Activated B cell treated with CpG ODN at 0.5 μM for 24 hours (primary cell): ENCODE data around the gene FMO3. TPM values are rescaled to one million over a fixed set of nuclear protein-coding genes. Genes with fewer than 3 reads are reported as not detected.

Experiments used
- ATAC-seq: fragments of 200-7000 bp; cut with Tn5 transposase; one replicate; pipeline ENCODE4 v1.10.0; 2021; ENCODE audit warnings: low read depth, mild to moderate bottlenecking, moderate library complexity
- CTCF ChIA-PET: fragments of 350-600 bp; sonication (Branson Sonifier 250); formaldehyde crosslinking; loops from one replicate; lab custom pipeline; 2021; ENCODE audit warnings: antibody characterized with exemption; lab: Charles Lee
- POLR2A ChIA-PET: fragments of 350-600 bp; sonication (Branson Sonifier 250); formaldehyde crosslinking; loops from one replicate; lab custom pipeline; 2021; ENCODE audit warnings: antibody characterized with exemption; lab: Charles Lee
- DNase-seq: peaks from one replicate; pipeline ENCODE4 v3.0.0; 2022
- H3K27ac Mint-ChIP-seq: one replicate; pipeline ENCODE4 v1.8.0; 2020; ENCODE audit warnings: mixed read lengths
- H3K27me3 Mint-ChIP-seq: one replicate; pipeline ENCODE4 v1.8.0; 2021; ENCODE audit warnings: mixed read lengths
- H3K36me3 Mint-ChIP-seq: one replicate; pipeline ENCODE4 v1.8.0; 2021; ENCODE audit warnings: low read depth, mixed read lengths
- H3K4me1 Mint-ChIP-seq: one replicate; pipeline ENCODE4 v1.8.0; 2021; ENCODE audit warnings: mixed read lengths
- H3K4me3 Mint-ChIP-seq: one replicate; pipeline ENCODE4 v1.8.0; 2020; ENCODE audit warnings: mild to moderate bottlenecking, mixed read lengths
- H3K9me3 Mint-ChIP-seq: one replicate; pipeline ENCODE4 v1.8.0; 2020; ENCODE audit warnings: mixed read lengths
- intact Hi-C: fragments of 100-400 bp; cut with micrococcal nuclease; formaldehyde crosslinking; loops from one replicate; pipeline ENCODE4 v1.15.1; 2024
- total RNA-seq: library from RNA; stranded (reverse); gene quantifications from 2 replicates; pipeline ENCODE4 v1.2.3, GENCODE V29; 2022
- TF ChIP-seq, protein P1 (sequence below): fragments of 200-600 bp; IDR thresholded peaks from one replicate; pipeline ENCODE4 v1.8.0; 2022; ENCODE audit warnings: antibody characterized with exemption, mild to moderate bottlenecking

FMO3 gene
- total RNA-seq, 1 donor from 2014 or later: not detected

DNA sequence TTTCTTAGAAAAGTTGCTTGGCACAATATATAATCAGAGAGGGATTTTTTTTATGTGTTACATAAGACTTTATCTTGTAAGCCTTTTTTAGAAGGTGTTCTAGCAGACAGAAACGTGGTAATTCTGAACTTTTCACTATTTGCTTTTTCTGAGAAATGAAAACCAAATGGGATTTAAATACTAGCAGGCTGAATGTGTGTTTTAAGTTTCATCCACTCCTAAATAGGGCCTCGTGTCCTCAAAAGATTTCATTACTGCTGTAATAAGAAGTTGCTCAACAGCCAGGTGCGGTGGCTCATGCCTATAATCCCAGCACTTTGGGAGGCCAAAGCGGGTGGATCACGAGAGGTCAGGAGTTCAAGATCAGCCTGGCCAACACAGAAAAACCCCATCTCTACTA is 49.7 kb downstream of the FMO3 start:
- DNase-seq (no peak), ATAC-seq (no peak)
- H3K4me3 Mint-ChIP-seq: no peak overlapping the region
- ChIA-PET POLR2A (no interaction called here), CTCF (no interaction called here)
- no peaks in the 10 kb centered on the region for H3K36me3 Mint-ChIP-seq
- no peaks in the 10 kb centered on the region for H3K4me1 Mint-ChIP-seq
- no peak overlapping the region for H3K27ac Mint-ChIP-seq
- TF ChIP-seq, protein P1, sequence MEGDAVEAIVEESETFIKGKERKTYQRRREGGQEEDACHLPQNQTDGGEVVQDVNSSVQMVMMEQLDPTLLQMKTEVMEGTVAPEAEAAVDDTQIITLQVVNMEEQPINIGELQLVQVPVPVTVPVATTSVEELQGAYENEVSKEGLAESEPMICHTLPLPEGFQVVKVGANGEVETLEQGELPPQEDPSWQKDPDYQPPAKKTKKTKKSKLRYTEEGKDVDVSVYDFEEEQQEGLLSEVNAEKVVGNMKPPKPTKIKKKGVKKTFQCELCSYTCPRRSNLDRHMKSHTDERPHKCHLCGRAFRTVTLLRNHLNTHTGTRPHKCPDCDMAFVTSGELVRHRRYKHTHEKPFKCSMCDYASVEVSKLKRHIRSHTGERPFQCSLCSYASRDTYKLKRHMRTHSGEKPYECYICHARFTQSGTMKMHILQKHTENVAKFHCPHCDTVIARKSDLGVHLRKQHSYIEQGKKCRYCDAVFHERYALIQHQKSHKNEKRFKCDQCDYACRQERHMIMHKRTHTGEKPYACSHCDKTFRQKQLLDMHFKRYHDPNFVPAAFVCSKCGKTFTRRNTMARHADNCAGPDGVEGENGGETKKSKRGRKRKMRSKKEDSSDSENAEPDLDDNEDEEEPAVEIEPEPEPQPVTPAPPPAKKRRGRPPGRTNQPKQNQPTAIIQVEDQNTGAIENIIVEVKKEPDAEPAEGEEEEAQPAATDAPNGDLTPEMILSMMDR: no peak
- peaks cover 10% of the 10 kb centered on the region for H3K27me3 Mint-ChIP-seq
- intact Hi-C loops: no loop called here
- H3K9me3 Mint-ChIP-seq: no peaks in the 10 kb centered on the region

GRCh38 chr1:171140956-171141687 is 50.4 kb downstream of the FMO3 start:
- Mint-ChIP-seq H3K9me3 (no peaks in the 10 kb centered on the region), H3K27ac (no peak overlapping the region), H3K36me3 (no peaks in the 10 kb centered on the region), H3K4me3 (no peak overlapping the region), H3K27me3 (peaks cover 10% of the 10 kb centered on the region), H3K4me1 (no peaks in the 10 kb centered on the region)
- ChIA-PET POLR2A (no interaction called here), CTCF (no interaction called here)
- ATAC-seq (no peak), DNase-seq (no peak)
- TF ChIP-seq, protein P1: no peak
- intact Hi-C loops: no loop called here

DNA sequence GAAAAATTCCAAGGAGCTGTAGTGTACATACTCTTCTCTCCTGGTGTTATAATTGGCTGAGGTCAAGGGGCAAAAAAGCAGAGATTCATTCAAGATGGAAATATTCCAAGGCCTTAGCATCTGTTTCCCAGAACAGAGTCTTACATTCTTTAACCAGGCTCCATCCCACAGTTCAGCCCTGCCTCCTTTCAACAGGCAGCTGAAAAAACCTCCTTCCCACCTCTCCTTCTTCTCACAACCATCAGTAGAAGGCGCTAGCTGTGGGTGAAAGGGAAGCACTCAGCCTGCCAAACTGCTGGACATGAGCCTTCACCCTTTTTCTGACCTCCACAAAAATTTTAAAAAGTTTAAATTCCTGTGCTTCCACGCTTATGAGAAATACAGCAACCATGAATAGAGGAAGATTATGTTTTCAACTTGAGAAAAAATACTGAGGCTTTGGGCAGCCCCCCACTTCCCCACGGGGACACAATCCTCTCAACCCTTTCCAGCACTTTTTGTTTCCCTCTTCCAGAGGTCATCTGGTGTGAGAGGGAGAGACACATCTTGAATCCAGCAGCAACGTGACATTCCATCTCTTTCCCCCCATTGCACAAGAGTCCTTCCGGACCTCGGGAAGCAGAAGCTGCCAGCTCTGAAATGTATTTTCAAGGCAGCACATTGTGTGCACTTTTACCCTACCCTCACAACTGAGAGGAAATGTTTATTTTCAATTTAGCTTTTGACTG is 51.1 kb downstream of the FMO3 start:
- DNase-seq (no peak), ATAC-seq (no peak)
- intact Hi-C loops: no loop called here
- Mint-ChIP-seq H3K27ac (no peak overlapping the region), H3K9me3 (no peaks in the 10 kb centered on the region), H3K36me3 (no peaks in the 10 kb centered on the region), H3K27me3 (peaks cover 10% of the 10 kb centered on the region), H3K4me3 (no peak overlapping the region), H3K4me1 (no peaks in the 10 kb centered on the region)
- CTCF ChIA-PET: no interaction called here
- TF ChIP-seq, protein P1: no peak
- POLR2A ChIA-PET: no interaction called here

GRCh38 chr1:171142416-171143385 is 52.0 kb downstream of the FMO3 start:
- no peak for ATAC-seq
- Mint-ChIP-seq H3K36me3 (no peaks in the 10 kb centered on the region), H3K9me3 (no peaks in the 10 kb centered on the region), H3K4me3 (no peak overlapping the region), H3K4me1 (no peaks in the 10 kb centered on the region), H3K27me3 (peaks cover 10% of the 10 kb centered on the region), H3K27ac (no peak overlapping the region)
- intact Hi-C loops: no loop called here
- DNase-seq: no peak
- ChIA-PET CTCF (no interaction called here), POLR2A (no interaction called here)
- TF ChIP-seq, protein P1: no peak
